Neural cell (in vitro differentiated cells): ENCODE results near the gene CEP120. TPM values are rescaled to one million over a fixed set of nuclear protein-coding genes. Genes with fewer than 3 reads are reported as not detected.
"Not testable (repeated sequence)": the region's sequence is repeated elsewhere in the genome, so short reads cannot be mapped to it uniquely, and the experiment has no call there.

Source experiments
- H2AFZ ChIP-seq: fragments of 200-600, 300-800 bp; sonication (generic), shearing (Covaris generic); 2 replicates; pipeline ENCODE4 v1.6.0; 2014; ENCODE audit warnings: low read depth, mild to moderate bottlenecking, antibody characterized with exemption, low read length, moderate library complexity
- H3F3A ChIP-seq: fragments of 200-600 bp; shearing (Covaris generic); 2 replicates; pipeline ENCODE4 v1.6.1; 2016; ENCODE audit warnings: mild to moderate bottlenecking, moderate library complexity, mixed read lengths, antibody characterized with exemption, low read length; ENCODE audit not compliant: insufficient read depth, poor library complexity, severe bottlenecking
- H3K27ac ChIP-seq: fragments of 200-600, 300-800 bp; sonication (generic), shearing (Covaris generic); 2 replicates; pipeline ENCODE4 v1.5.1; 2014; ENCODE audit warnings: mild to moderate bottlenecking, low read length, moderate library complexity
- H3K27me3 ChIP-seq: fragments of 300-800, 200-600 bp; sonication (generic), shearing (Covaris generic); 2 replicates; pipeline ENCODE4 v1.6.0; 2014; ENCODE audit warnings: mild to moderate bottlenecking, low read depth, low read length, moderate library complexity; ENCODE audit not compliant: insufficient read depth
- H3K36me3 ChIP-seq: fragments of 300-800, 200-600 bp; sonication (generic), shearing (Covaris generic); 2 replicates; pipeline ENCODE4 v1.5.1; 2014; ENCODE audit warnings: mild to moderate bottlenecking, antibody characterized with exemption, low read length, moderate library complexity; ENCODE audit not compliant: insufficient read depth
- H3K4me2 ChIP-seq: fragments of 300-800, 200-600 bp; sonication (generic), shearing (Covaris generic); 2 replicates; pipeline ENCODE4 v1.6.0; 2014; ENCODE audit warnings: mild to moderate bottlenecking, low read length
- H3K4me3 ChIP-seq: fragments of 300-800, 200-600 bp; sonication (generic), shearing (Covaris generic); 2 replicates; pipeline ENCODE4 v1.5.1; 2014; ENCODE audit warnings: mild to moderate bottlenecking, low read length, moderate library complexity
- H3K79me2 ChIP-seq: fragments of 200-600 bp; shearing (Covaris generic); replicated peaks from 2 replicates; pipeline ENCODE4 v1.6.0; 2014; ENCODE audit warnings: mild to moderate bottlenecking, low read length, moderate library complexity; ENCODE audit not compliant: insufficient read depth
- H3K9ac ChIP-seq: fragments of 300-800, 200-600 bp; sonication (generic), shearing (Covaris generic); 2 replicates; pipeline ENCODE4 v1.6.1; 2016; ENCODE audit warnings: mild to moderate bottlenecking, low read length, mixed read lengths
- H3K9me2 ChIP-seq: fragments of 200-600 bp; shearing (Covaris generic); 2 replicates; pipeline ENCODE4 v1.6.1; 2016; ENCODE audit warnings: mild to moderate bottlenecking, low read length, mixed read lengths; ENCODE audit not compliant: insufficient read depth
- H3K9me3 ChIP-seq: fragments of 200-600, 300-800 bp; sonication (generic), shearing (Covaris generic); 2 replicates; pipeline ENCODE4 v1.6.1; 2016; ENCODE audit warnings: mild to moderate bottlenecking, mixed run types, low read length, moderate library complexity, mixed read lengths
- H4K20me1 ChIP-seq: fragments of 200-600 bp; shearing (Covaris generic); 2 replicates; pipeline ENCODE4 v1.6.1; 2016; ENCODE audit warnings: mild to moderate bottlenecking, mixed run types; ENCODE audit not compliant: insufficient read depth
- EP300 ChIP-seq: fragments of 450-650 bp; conservative IDR thresholded peaks from 2 replicates; pipeline ENCODE4 v1.6.1; 2014; ENCODE audit warnings: antibody characterized with exemption, mild to moderate bottlenecking, moderate library complexity; ENCODE audit not compliant: poor library complexity, severe bottlenecking
- EZH2 ChIP-seq: fragments of 200-600, 300-800 bp; shearing (Covaris generic), sonication (generic); IDR thresholded peaks from 2 replicates; pipeline ENCODE4 v1.6.1; 2014; ENCODE audit warnings: antibody characterized with exemption, low read length, borderline replicate concordance, mild to moderate bottlenecking; ENCODE audit not compliant: insufficient read depth, poor library complexity, severe bottlenecking
- MXI1 ChIP-seq: fragments of 450-650 bp; conservative IDR thresholded peaks from 2 replicates; pipeline ENCODE4 v1.6.1; 2014; ENCODE audit warnings: antibody characterized with exemption, mild to moderate bottlenecking; ENCODE audit not compliant: poor library complexity, severe bottlenecking
- POLR2AphosphoS5 ChIP-seq: IDR thresholded peaks from 2 replicates; pipeline ENCODE4 v1.6.1; 2012
- RAD21 ChIP-seq: fragments of 450-650 bp; conservative IDR thresholded peaks from 2 replicates; pipeline ENCODE4 v1.6.1; 2014; ENCODE audit warnings: antibody characterized with exemption, mild to moderate bottlenecking, moderate library complexity
- REST ChIP-seq: IDR thresholded peaks from 2 replicates; pipeline ENCODE4 v1.6.1; 2012; ENCODE audit warnings: borderline replicate concordance
- SMC3 ChIP-seq: fragments of 450-650 bp; conservative IDR thresholded peaks from 2 replicates; pipeline ENCODE4 v1.6.1; 2014; ENCODE audit warnings: antibody characterized with exemption, mild to moderate bottlenecking, moderate library complexity; ENCODE audit not compliant: poor library complexity
- TAF1 ChIP-seq: IDR thresholded peaks from 2 replicates; pipeline ENCODE4 v1.6.1; 2012; ENCODE audit warnings: low read depth
- polyA plus RNA-seq: library from polyadenylated mRNA; depleted of rRNA; stranded (reverse); fragments of >200 nt; gene quantifications from 2 replicates; pipeline ENCODE4 v1.2.3, GENCODE V29; 2014
- TF ChIP-seq, protein P1 (sequence below): fragments of 450-650 bp; IDR thresholded peaks from 2 replicates; pipeline ENCODE4 v1.5.1; 2014; ENCODE audit warnings: antibody characterized with exemption, mild to moderate bottlenecking, moderate library complexity; ENCODE audit not compliant: poor library complexity, severe bottlenecking

CEP120 gene
- polyA plus RNA-seq, 1 donor from 2014 or later: 33.2 TPM

DNA sequence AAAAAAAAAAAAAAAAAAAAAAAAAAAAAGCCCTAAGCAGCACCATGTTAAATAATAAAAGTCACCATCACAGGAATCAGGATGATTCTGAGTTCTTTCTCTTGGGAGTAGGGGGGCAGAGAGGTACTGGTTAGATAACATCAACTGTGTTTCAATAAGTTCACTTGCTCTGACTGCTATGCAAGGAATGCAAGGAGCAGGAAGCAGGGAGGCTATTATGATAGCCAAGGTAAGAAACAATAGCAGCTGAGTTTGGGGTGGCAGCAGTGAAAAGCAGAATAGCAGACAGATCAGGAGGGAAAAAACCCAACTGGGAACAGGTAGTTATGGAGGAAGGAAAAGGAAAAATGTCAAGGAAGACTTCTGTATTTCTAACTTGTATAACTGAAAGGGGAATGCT lies 8.2 kb downstream of the CEP120 start:
- no peak for TF ChIP-seq RAD21
- no peak for TF ChIP-seq TAF1
- TF ChIP-seq EZH2: no peak
- TF ChIP-seq SMC3: no peak
- TF ChIP-seq, protein P1, sequence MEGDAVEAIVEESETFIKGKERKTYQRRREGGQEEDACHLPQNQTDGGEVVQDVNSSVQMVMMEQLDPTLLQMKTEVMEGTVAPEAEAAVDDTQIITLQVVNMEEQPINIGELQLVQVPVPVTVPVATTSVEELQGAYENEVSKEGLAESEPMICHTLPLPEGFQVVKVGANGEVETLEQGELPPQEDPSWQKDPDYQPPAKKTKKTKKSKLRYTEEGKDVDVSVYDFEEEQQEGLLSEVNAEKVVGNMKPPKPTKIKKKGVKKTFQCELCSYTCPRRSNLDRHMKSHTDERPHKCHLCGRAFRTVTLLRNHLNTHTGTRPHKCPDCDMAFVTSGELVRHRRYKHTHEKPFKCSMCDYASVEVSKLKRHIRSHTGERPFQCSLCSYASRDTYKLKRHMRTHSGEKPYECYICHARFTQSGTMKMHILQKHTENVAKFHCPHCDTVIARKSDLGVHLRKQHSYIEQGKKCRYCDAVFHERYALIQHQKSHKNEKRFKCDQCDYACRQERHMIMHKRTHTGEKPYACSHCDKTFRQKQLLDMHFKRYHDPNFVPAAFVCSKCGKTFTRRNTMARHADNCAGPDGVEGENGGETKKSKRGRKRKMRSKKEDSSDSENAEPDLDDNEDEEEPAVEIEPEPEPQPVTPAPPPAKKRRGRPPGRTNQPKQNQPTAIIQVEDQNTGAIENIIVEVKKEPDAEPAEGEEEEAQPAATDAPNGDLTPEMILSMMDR: no peak
- no peak for TF ChIP-seq EP300
- TF ChIP-seq POLR2AphosphoS5: no peak
- no peak for TF ChIP-seq MXI1
- no peak for TF ChIP-seq REST
- H3K27me3 ChIP-seq: no peaks in the 10 kb centered on the region
- no peak overlapping the region for H2AFZ ChIP-seq
- no peak overlapping the region for H3K4me3 ChIP-seq
- no peak overlapping the region for H3K9ac ChIP-seq
- H3F3A ChIP-seq: no peaks in the 10 kb centered on the region
- H3K9me3 ChIP-seq: no peaks in the 10 kb centered on the region
- H3K9me2 ChIP-seq: no peaks in the 10 kb centered on the region
- H3K36me3 ChIP-seq: peaks cover 5% of the 10 kb centered on the region
- H3K27ac ChIP-seq: no peak overlapping the region
- no peaks in the 10 kb centered on the region for H4K20me1 ChIP-seq
- no peak overlapping the region for H3K4me2 ChIP-seq
- H3K79me2 ChIP-seq: peaks cover 8% of the 10 kb centered on the region

DNA sequence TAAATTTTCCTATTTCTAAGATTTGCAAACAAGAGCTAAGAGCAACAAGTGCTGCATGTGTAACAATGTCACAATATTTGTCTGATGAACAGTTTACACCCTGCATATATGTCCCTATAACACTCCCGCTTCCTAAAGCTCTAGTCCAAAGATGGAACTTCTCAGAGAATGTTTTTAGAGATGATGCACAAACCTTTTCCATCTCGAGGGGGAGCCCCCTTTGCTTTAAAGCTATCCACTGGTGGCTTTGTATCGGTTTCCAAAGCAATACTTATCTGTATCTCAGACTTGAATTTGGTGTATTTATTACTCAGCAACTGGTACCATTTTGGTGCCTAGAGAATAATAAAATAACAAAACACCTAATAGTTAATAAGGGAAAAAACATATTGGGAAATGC lies 11.0 kb downstream of the CEP120 start:
- H3K9ac ChIP-seq: no peak overlapping the region
- no peak overlapping the region for H3K27ac ChIP-seq
- H3K36me3 ChIP-seq: peaks cover 5% of the 10 kb centered on the region
- no peaks in the 10 kb centered on the region for H3F3A ChIP-seq
- no peak overlapping the region for H3K4me3 ChIP-seq
- H2AFZ ChIP-seq: no peak overlapping the region
- H3K27me3 ChIP-seq: no peaks in the 10 kb centered on the region
- H3K79me2 ChIP-seq: peaks cover 3% of the 10 kb centered on the region
- H3K9me3 ChIP-seq: no peaks in the 10 kb centered on the region
- H4K20me1 ChIP-seq: no peaks in the 10 kb centered on the region
- H3K4me2 ChIP-seq: no peak overlapping the region
- TF ChIP-seq TAF1: no peak
- TF ChIP-seq POLR2AphosphoS5: no peak
- no peak for TF ChIP-seq EP300
- TF ChIP-seq MXI1: no peak
- TF ChIP-seq, protein P1: no peak
- TF ChIP-seq EZH2: no peak
- no peak for TF ChIP-seq RAD21
- TF ChIP-seq REST: no peak
- TF ChIP-seq SMC3: no peak
- no peaks in the 10 kb centered on the region for H3K9me2 ChIP-seq

DNA sequence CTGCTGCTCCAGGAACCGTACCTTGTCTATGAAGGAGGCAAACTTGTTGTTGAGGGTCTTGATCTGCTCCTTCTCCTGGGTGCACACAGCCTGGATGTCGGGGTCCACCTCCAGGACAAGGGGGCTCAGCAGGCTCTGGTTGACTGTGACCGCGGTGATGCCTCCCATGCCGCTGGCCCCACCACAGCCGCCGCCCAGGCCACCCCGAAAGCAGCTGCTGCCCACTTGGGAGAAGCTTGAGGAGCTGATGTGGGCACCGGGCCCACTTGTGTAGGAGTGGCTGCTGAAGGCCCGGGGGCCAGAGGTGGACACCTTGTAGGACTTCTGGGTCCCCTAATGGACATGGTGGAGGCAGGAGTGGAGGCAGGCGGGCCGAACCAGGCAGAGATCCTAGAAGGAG lies 21.2 kb downstream of the CEP120 start:
- H3K79me2 ChIP-seq, H3K4me2 ChIP-seq, H3F3A ChIP-seq, H3K9me3 ChIP-seq, H3K4me3 ChIP-seq, H3K27me3 ChIP-seq, H3K9ac ChIP-seq, H4K20me1 ChIP-seq, H3K9me2 ChIP-seq, H2AFZ ChIP-seq, H3K27ac ChIP-seq, H3K36me3 ChIP-seq: not testable (repeated sequence)
